BJ (cell line): ENCODE measurements around the gene GPR61. TPM values are rescaled to one million over a fixed set of nuclear protein-coding genes. Genes with fewer than 3 reads are reported as not detected.

Experiments used
- CTCF ChIA-PET: fragments of 350-600 bp; formaldehyde crosslinking; extraction: SDS; loops from one replicate; lab custom pipeline; 2021; ENCODE audit warnings: antibody characterized with exemption, inconsistent platforms; lab: Yijun Ruan, JAX
- POLR2A ChIA-PET: fragments of 300-600 bp; sonication (Branson Sonifier 250); formaldehyde crosslinking; extraction: SDS; loops from one replicate; lab custom pipeline; 2021; ENCODE audit warnings: antibody characterized with exemption; lab: Charles Lee
- DNase-seq: peaks from one replicate; pipeline ENCODE4 v3.0.0-alpha.2; 2011; ENCODE audit warnings: low read depth
- H3K27me3 ChIP-seq: 2 replicates; pipeline ENCODE4 v1.6.0; 2011; ENCODE audit warnings: low read length; ENCODE audit not compliant: control insufficient read depth, insufficient read depth
- H3K36me3 ChIP-seq: 2 replicates; pipeline ENCODE4 v1.5.1; 2011; ENCODE audit warnings: low read length; ENCODE audit not compliant: control insufficient read depth, insufficient read depth
- H3K4me3 ChIP-seq: 2 replicates; pipeline ENCODE4 v1.5.1; 2011; ENCODE audit warnings: low read depth, mild to moderate bottlenecking, control low read depth, low read length
- CTCF ChIP-seq: IDR thresholded peaks from 2 replicates; pipeline ENCODE4 v1.5.1; 2011; ENCODE audit warnings: low read depth, mild to moderate bottlenecking, control low read depth, inconsistent platforms, low read length, moderate library complexity; ENCODE audit not compliant: insufficient read depth
- polyA plus RNA-seq: library from polyadenylated mRNA; depleted of rRNA; stranded (reverse); fragments of >200 nt; gene quantifications from 2 replicates; pipeline ENCODE4 v1.2.3, GENCODE V29; 2011

The GPR61 gene
- polyA plus RNA-seq, 1 experiment, result not detected

- Histone ChIP-seq H3K36me3 (no peaks in the 10 kb centered on the region), H3K4me3 (no peak overlapping the region), H3K27me3 (no peaks in the 10 kb centered on the region)
- no peak for DNase-seq
- TF ChIP-seq CTCF, result no peak
- POLR2A ChIA-PET, result no interaction called here
- CTCF ChIA-PET, result interaction anchor here (0.8 to 26.3 kb wide), 13 partner anchors 8 to 266 kb away, joined by 3 to 1371 read pairs (median 5); partner anchors contain the start of genes AMIGO1, ATXN7L2, CYB561D1 and GPR61
These were observed 9.7 kb upstream of the GPR61 start for GRCh38 chr1:109529881-109530456.

GRCh38 chr1:109530457-109531087, 9.1 kb upstream of the GPR61 start:
- Histone ChIP-seq H3K36me3 (no peaks in the 10 kb centered on the region), H3K27me3 (no peaks in the 10 kb centered on the region), H3K4me3 (no peak overlapping the region)
- CTCF ChIA-PET, result interaction anchor here (0.8 to 26.3 kb wide), 12 partner anchors 9 to 253 kb away, joined by 3 to 1371 read pairs (median 5); partner anchors contain the start of genes AMIGO1, ATXN7L2, CYB561D1 and GPR61
- POLR2A ChIA-PET, result no interaction called here
- no peak for TF ChIP-seq CTCF
- no peak for DNase-seq

- no peak for DNase-seq
- POLR2A ChIA-PET, result no interaction called here
These were observed 8.3 kb upstream of the GPR61 start for GRCh38 chr1:109531380-109531779.

GRCh38 chr1:109531826-109532364, 7.8 kb upstream of the GPR61 start:
- CTCF ChIA-PET, result interaction anchor here (0.6 to 26.3 kb wide), 51 partner anchors 9 to 473 kb away, joined by 3 to 1371 read pairs (median 5); partner anchors contain the start of genes AHCYL1, AMIGO1, AMPD2 and ATXN7L2
- no peak for TF ChIP-seq CTCF
- Histone ChIP-seq H3K4me3 (no peak overlapping the region), H3K27me3 (no peaks in the 10 kb centered on the region; the same call in 1 of the 2 replicates), H3K36me3 (no peaks in the 10 kb centered on the region)
- POLR2A ChIA-PET, result no interaction called here
- DNase-seq, result no peak

More at GRCh38 chr1:109531380-109531779, 8.3 kb upstream of the GPR61 start:
- CTCF ChIA-PET, result interaction anchor here (0.6 to 26.3 kb wide), 34 partner anchors 9 to 474 kb away, joined by 3 to 1371 read pairs (median 6); partner anchors contain the start of genes AMIGO1, ATXN7L2, CYB561D1 and GNAI3
- TF ChIP-seq CTCF, result no peak
- Histone ChIP-seq H3K4me3 (no peak overlapping the region), H3K36me3 (no peaks in the 10 kb centered on the region), H3K27me3 (no peaks in the 10 kb centered on the region; the same call in 1 of the 2 replicates)
